GM23248 (cell line): Measurements from ENCODE around the gene KLHL12. TPM values are rescaled to one million over a fixed set of nuclear protein-coding genes. Genes with fewer than 3 reads are reported as not detected.

Experiments
- DNase-seq: peaks from one replicate; pipeline ENCODE4 v3.0.0-alpha.2; 2015
- H2AFZ ChIP-seq: fragments of 200-600 bp; sonication (generic); 2 replicates; pipeline ENCODE4 v1.6.1; 2016; ENCODE audit warnings: antibody characterized with exemption
- H3F3A ChIP-seq: fragments of 200-600 bp; sonication (generic); 2 replicates; pipeline ENCODE4 v1.6.1; 2016; ENCODE audit warnings: mild to moderate bottlenecking, antibody characterized with exemption, mixed run types; ENCODE audit not compliant: insufficient read depth
- H3K27ac ChIP-seq: fragments of 200-600 bp; sonication (generic); 2 replicates; pipeline ENCODE4 v1.5.1; 2016; ENCODE audit warnings: mild to moderate bottlenecking
- H3K27me3 ChIP-seq: fragments of 200-600 bp; sonication (generic); replicated peaks from 2 replicates; pipeline ENCODE4 v1.6.1; 2016; ENCODE audit warnings: mild to moderate bottlenecking; ENCODE audit not compliant: insufficient read depth
- H3K36me3 ChIP-seq: fragments of 200-600 bp; sonication (generic); 2 replicates; pipeline ENCODE4 v1.6.1; 2016; ENCODE audit warnings: low read depth, mild to moderate bottlenecking
- H3K4me1 ChIP-seq: fragments of 200-600 bp; sonication (generic); 2 replicates; pipeline ENCODE4 v1.6.1; 2016; ENCODE audit warnings: mild to moderate bottlenecking; ENCODE audit not compliant: insufficient read depth
- H3K4me2 ChIP-seq: fragments of 200-600 bp; sonication (generic); one replicate; pipeline ENCODE4 v1.6.1; 2016; ENCODE audit warnings: mild to moderate bottlenecking; ENCODE audit not compliant: unreplicated experiment
- H3K4me3 ChIP-seq: fragments of 200-600 bp; sonication (generic); 2 replicates; pipeline ENCODE4 v1.5.1; 2016; ENCODE audit warnings: mild to moderate bottlenecking
- H3K79me2 ChIP-seq: fragments of 200-600 bp; sonication (generic); 2 replicates; pipeline ENCODE4 v1.6.1; 2016; ENCODE audit warnings: mild to moderate bottlenecking; ENCODE audit not compliant: insufficient read depth
- H3K9ac ChIP-seq: fragments of 200-600 bp; sonication (generic); 2 replicates; pipeline ENCODE4 v1.6.1; 2016; ENCODE audit warnings: mild to moderate bottlenecking
- H3K9me2 ChIP-seq: fragments of 200-600 bp; sonication (generic); 2 replicates; pipeline ENCODE4 v1.6.1; 2016; ENCODE audit warnings: mixed run types, mild to moderate bottlenecking, moderate library complexity; ENCODE audit not compliant: insufficient read depth
- H3K9me3 ChIP-seq: fragments of 200-600 bp; sonication (generic); one replicate; pipeline ENCODE4 v1.6.1; 2017; ENCODE audit warnings: low read depth
- H4K20me1 ChIP-seq: fragments of 200-600 bp; sonication (generic); 2 replicates; pipeline ENCODE4 v1.6.0; 2016; ENCODE audit not compliant: insufficient read depth
- EZH2 ChIP-seq: fragments of 200-600 bp; sonication (generic); IDR thresholded peaks from 2 replicates; pipeline ENCODE4 v1.6.1; 2018; ENCODE audit warnings: antibody characterized with exemption, mild to moderate bottlenecking; ENCODE audit not compliant: insufficient read depth, poor library complexity, severe bottlenecking
- EZH2phosphoT487 ChIP-seq: fragments of 200-600 bp; sonication (generic); IDR thresholded peaks from 2 replicates; pipeline ENCODE4 v1.6.1; 2018; ENCODE audit warnings: antibody characterized with exemption, moderate library complexity, mild to moderate bottlenecking, low read depth; ENCODE audit not compliant: insufficient read depth
- WGBS, 2 experiments: methylation state at CpG; one replicate each; pipeline ENCODE4 v1.1.6; 2015 to 2017; ENCODE audit warnings: low lambda C conversion rate in 2 of 2, low coverage in 1 of 2; ENCODE audit errors: missing lambda C conversion rate in 2 of 2; 5-methylcytosine and 5-hydroxymethylcytosine counted together
- in situ Hi-C: fragments of 300-500 bp; cut with MboI; formaldehyde crosslinking; loops from 2 replicates; pipeline ENCODE4 v1.15.0; 2020
- polyA plus RNA-seq: library from polyadenylated mRNA; unstranded; fragments of >200 nt; fragmentation: Nextera tagmentation; extraction: Ambion mirVana; gene quantifications from 2 replicates; pipeline ENCODE4 v1.2.1, GENCODE V29; 2016
- total RNA-seq: library from RNA; depleted of rRNA; stranded (reverse); fragments of >200 nt; shearing (Covaris generic); gene quantifications from 2 replicates; pipeline ENCODE4 v1.2.3, GENCODE V29; 2014

KLHL12 gene
- total and polyA plus RNA-seq, 2 experiments from 2014 or later: 20.8 to 22.0 TPM

DNA sequence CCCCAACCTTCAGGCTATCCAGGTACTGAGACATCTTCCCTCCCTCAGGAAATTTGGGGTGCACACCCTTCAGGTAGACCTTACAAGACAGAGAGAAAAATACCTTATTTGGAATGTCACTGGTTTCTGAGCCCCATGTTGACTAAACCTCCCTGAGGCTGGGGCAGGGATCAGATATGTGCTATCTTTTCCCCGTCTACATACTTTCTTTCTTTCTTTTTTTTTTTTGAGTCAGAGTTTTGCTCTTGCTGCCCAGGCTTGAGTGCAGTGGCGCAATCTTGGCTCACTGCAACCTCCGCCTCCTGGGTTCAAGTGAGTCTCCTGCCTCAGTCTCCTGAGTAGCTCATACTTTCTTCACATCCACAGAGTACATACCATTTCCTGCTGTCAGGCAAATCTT, 38.4 kb upstream of the KLHL12 start:
- no peaks in the 10 kb centered on the region for H3F3A ChIP-seq
- in situ Hi-C loops: no loop called here
- H3K79me2 ChIP-seq: no peaks in the 10 kb centered on the region
- no peaks in the 10 kb centered on the region for H3K9me2 ChIP-seq
- no peak overlapping the region for H3K4me3 ChIP-seq
- no peak for DNase-seq
- H3K36me3 ChIP-seq: no peaks in the 10 kb centered on the region
- H4K20me1 ChIP-seq: no peaks in the 10 kb centered on the region
- H2AFZ ChIP-seq: no peak overlapping the region
- H3K9me3 ChIP-seq: no peaks in the 10 kb centered on the region
- 83 to 88% methylated on average over 3 of the region's 3 CpGs for WGBS, 2 experiments
- no peak overlapping the region for H3K27ac ChIP-seq
- no peak overlapping the region for H3K4me2 ChIP-seq
- H3K4me1 ChIP-seq: peaks cover 6% of the 10 kb centered on the region; the same call in 1 of the 2 replicates
- TF ChIP-seq EZH2phosphoT487 (no peak), EZH2 (no peak)
- H3K9ac ChIP-seq: no peak overlapping the region
- H3K27me3 ChIP-seq: no peaks in the 10 kb centered on the region

DNA sequence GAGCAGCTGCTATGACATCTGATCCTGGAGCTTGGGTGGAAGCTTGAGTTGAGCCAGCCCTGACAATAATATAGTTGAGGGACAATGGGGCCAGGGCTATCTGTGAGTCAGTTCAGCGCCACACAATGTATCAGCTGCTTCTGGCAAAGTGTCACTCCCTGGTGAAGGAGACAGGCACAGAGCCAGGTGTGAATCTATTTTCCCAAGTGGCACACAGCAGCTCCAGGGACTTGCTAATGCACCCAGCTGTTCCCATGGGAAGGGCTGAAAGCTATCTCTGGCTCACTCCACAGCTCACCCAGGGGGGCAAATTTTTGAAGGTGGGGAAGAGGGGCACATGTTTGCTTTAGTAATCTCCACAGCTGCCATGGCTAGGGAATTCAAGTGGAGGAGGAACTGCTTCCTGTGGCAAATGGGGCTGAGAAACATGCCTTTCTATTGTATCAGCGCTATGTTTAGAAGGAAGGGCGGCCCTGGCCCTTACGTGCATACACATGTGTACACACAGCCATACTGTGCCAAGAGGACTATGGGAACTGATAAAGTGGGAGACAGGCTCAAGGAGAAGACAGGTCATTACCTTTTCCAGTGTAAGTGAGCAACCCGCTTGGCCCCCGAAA, 37.9 kb upstream of the KLHL12 start:
- H4K20me1 ChIP-seq: no peaks in the 10 kb centered on the region
- H3K36me3 ChIP-seq: no peaks in the 10 kb centered on the region
- no peak overlapping the region for H3K4me2 ChIP-seq
- WGBS, 2 experiments: 87 to 92% methylated on average over 6 of the region's 6 CpGs
- H3K9me3 ChIP-seq: no peaks in the 10 kb centered on the region
- H3K27ac ChIP-seq: no peak overlapping the region
- peaks cover 4% of the 10 kb centered on the region for H3F3A ChIP-seq
- no peak for TF ChIP-seq EZH2
- TF ChIP-seq EZH2phosphoT487: no peak
- no peak overlapping the region for H3K9ac ChIP-seq
- H3K9me2 ChIP-seq: no peaks in the 10 kb centered on the region
- no peak overlapping the region for H2AFZ ChIP-seq
- H3K4me3 ChIP-seq: no peak overlapping the region
- no peaks in the 10 kb centered on the region for H3K79me2 ChIP-seq
- no peaks in the 10 kb centered on the region for H3K27me3 ChIP-seq
- in situ Hi-C loops: no loop called here
- DNase-seq: no peak
- peaks cover 6% of the 10 kb centered on the region; the same call in 1 of the 2 replicates for H3K4me1 ChIP-seq

DNA sequence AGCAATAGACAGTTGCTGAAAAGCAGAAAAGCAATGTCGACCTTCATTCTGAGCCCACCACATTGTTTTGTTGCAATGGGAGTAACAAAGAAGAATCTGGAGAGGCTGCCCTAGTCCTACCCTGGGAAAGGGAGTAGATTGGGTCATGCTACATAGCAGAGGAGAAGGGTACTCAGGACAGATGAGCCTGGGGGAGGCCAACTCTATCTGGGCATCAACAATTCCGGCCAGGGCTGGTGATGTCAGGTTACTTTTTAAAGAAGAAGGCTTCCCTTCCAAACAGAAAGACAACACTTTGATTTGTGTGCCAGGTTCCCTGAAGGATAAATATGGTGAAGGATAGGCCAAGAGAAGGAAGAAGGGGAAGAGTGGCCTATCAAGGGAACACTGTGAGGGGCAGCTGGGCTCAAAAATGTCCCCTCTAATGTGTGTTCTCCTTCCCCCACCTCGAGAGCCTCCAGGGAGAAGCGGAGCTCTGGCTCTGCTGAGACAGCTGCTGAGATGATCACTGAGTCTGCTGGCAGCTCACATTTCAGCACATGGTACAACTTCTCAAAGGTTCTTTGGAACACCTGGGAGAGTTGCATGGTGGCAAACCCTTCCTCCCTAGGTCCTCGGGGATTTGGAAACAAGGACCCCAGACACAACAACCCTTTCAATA, 34.3 kb upstream of the KLHL12 start:
- no peaks in the 10 kb centered on the region for H3K9me2 ChIP-seq
- TF ChIP-seq EZH2: no peak
- no peak for TF ChIP-seq EZH2phosphoT487
- H3K4me3 ChIP-seq: no peak overlapping the region
- no peaks in the 10 kb centered on the region for H3K36me3 ChIP-seq
- no peaks in the 10 kb centered on the region for H4K20me1 ChIP-seq
- H3K4me2 ChIP-seq: no peak overlapping the region
- H3K9ac ChIP-seq: no peak overlapping the region
- H3K27me3 ChIP-seq: no peaks in the 10 kb centered on the region
- H3F3A ChIP-seq: peaks cover 19% of the 10 kb centered on the region
- H3K27ac ChIP-seq: no peak overlapping the region
- H2AFZ ChIP-seq: no peak overlapping the region
- 78 to 80% methylated on average over 5 of the region's 5 CpGs for WGBS, 2 experiments
- H3K4me1 ChIP-seq: peaks cover 18% of the 10 kb centered on the region
- no peaks in the 10 kb centered on the region for H3K9me3 ChIP-seq
- no peak for DNase-seq
- H3K79me2 ChIP-seq: peaks cover 17% of the 10 kb centered on the region
- in situ Hi-C loops: no loop called here

DNA sequence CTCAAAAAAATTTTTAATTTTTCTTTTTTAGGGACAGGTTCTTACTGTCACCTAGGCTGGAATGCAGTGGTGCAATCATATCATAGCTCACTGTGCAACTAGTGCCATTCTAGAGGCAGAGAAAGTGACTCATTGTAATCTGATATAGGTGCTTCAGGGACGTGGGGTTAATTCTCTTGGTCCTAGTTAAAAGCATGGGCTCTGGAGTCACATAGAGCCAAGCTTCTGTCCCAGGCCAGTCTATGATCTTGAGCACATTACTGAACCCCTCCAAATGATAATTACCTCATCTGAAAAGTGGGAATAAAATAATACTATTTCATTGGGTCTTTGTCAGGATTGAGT, 32.2 kb upstream of the KLHL12 start:
- peak; percentile 71 for DNase-seq
- no peak overlapping the region for H3K27ac ChIP-seq
- no peak overlapping the region for H2AFZ ChIP-seq
- H3K4me3 ChIP-seq: no peak overlapping the region
- H3K9ac ChIP-seq: no peak overlapping the region
- H3K4me2 ChIP-seq: no peak overlapping the region
- no peaks in the 10 kb centered on the region for H3K9me2 ChIP-seq
- no peaks in the 10 kb centered on the region for H3K9me3 ChIP-seq
- H4K20me1 ChIP-seq: no peaks in the 10 kb centered on the region
- no peak for TF ChIP-seq EZH2phosphoT487
- no peak for TF ChIP-seq EZH2
- no peaks in the 10 kb centered on the region for H3K36me3 ChIP-seq
- in situ Hi-C loops: no loop called here
- peaks cover 20% of the 10 kb centered on the region for H3F3A ChIP-seq
- H3K4me1 ChIP-seq: peaks cover 21% of the 10 kb centered on the region
- H3K27me3 ChIP-seq: no peaks in the 10 kb centered on the region
- H3K79me2 ChIP-seq: peaks cover 38% of the 10 kb centered on the region
- 6 to 8% methylated on average over 1 of the region's 1 CpG for WGBS, 2 experiments
